Endothelial cell of coronary artery (primary cell): ENCODE data around the gene DHX9. TPM values are rescaled to one million over a fixed set of nuclear protein-coding genes. Genes with fewer than 3 reads are reported as not detected.

ENCODE experiments used
- total RNA-seq: library from RNA; depleted of rRNA; stranded (reverse); fragments of >200 nt; gene quantifications from 2 replicates; pipeline ENCODE4 v1.2.3, GENCODE V29; 2014

The DHX9 gene
- 184 and 231 TPM in 2 replicates for total RNA-seq

GRCh38 chr1:182839209-182840066 lies at the start of gene DHX9:
TSS of gene DHX9 (plus strand) at chr1:182839347. CDS start at chr1:182842567, 3,220 bp downstream.

Other genes with a start within 250 kb of the DHX9 start
- gene RGS16, start 235.0 kb upstream of the DHX9 start, total RNA-seq, result under 0.01 TPM in 2 replicates
- not detected in 2 replicates for gene RGS8, start 154.8 kb upstream of the DHX9 start, total RNA-seq
- 0.54 and 1.0 TPM in 2 replicates for gene NPL, start 49.6 kb upstream of the DHX9 start, total RNA-seq
- not detected in 2 replicates for gene SHCBP1L, start 113.8 kb downstream of the DHX9 start, total RNA-seq
- 414 and 644 TPM in 2 replicates for gene LAMC1, start 184.1 kb downstream of the DHX9 start, total RNA-seq